NT2/D1 (cell line): ENCODE results near the gene GXYLT1.

Experiments
- SUZ12 ChIP-seq: IDR thresholded peaks from 2 replicates; pipeline ENCODE4 v1.6.1; 2011; ENCODE audit not compliant: insufficient read length, insufficient read depth; ENCODE audit errors: extremely low read depth
- YY1 ChIP-seq: IDR thresholded peaks from 2 replicates; pipeline ENCODE4 v1.6.1; 2011; ENCODE audit not compliant: insufficient read length, insufficient read depth
- ZNF274 ChIP-seq: IDR thresholded peaks from 2 replicates; pipeline ENCODE4 v1.6.1; 2011; ENCODE audit warnings: mild to moderate bottlenecking, low read depth, low read length

GRCh38 chr12:42119085-42119633, 25.5 kb downstream of the GXYLT1 start:
- TF ChIP-seq YY1 (no peak), ZNF274 (no peak), SUZ12 (no peak)
